ENCODE data around the gene NTF3.
A peak's percentile ranks its signal among the peaks of the same experiment; 100 is the strongest.

NTF3 gene

GRCh38 chr12:5455045-5455444, 23.1 kb downstream of the NTF3 start:
- FAIRE-seq, result no peak
- no peak for DNase-seq (ENCODE audit: insufficient read length, low spot score)
- TF ChIP-seq POLR2A (IDR thresholded peaks at IDR 0.05; ENCODE audit: low read depth, low read length) (no peak), PAX5 (IDR thresholded peaks at IDR 0.05; ENCODE audit: insufficient read depth, low read length, severe bottlenecking) (no peak), SPI1 (IDR thresholded peaks at IDR 0.05; ENCODE audit: low read depth, low read length) (no peak), POU2F2 (IDR thresholded peaks at IDR 0.05; ENCODE audit: low read depth, low read length) (no peak), TAF1 (IDR thresholded peaks at IDR 0.05; ENCODE audit: low read depth, low read length) (no peak), POLR2AphosphoS5 (IDR thresholded peaks at IDR 0.05; ENCODE audit: low read depth, low read length) (no peak)

- no peak for TF ChIP-seq SPI1 (IDR thresholded peaks at IDR 0.05; ENCODE audit: low read depth, low read length)
- no peak for TF ChIP-seq TAF1 (IDR thresholded peaks at IDR 0.05; ENCODE audit: low read depth, low read length)
- no peak for TF ChIP-seq POLR2AphosphoS5 (IDR thresholded peaks at IDR 0.05; ENCODE audit: low read depth, low read length)
- no peak for TF ChIP-seq PAX5 (IDR thresholded peaks at IDR 0.05; ENCODE audit: insufficient read depth, low read length, severe bottlenecking)
- TF ChIP-seq POLR2A (IDR thresholded peaks at IDR 0.05; ENCODE audit: low read depth, low read length), result no peak
- TF ChIP-seq POU2F2 (IDR thresholded peaks at IDR 0.05; ENCODE audit: low read depth, low read length), result no peak
- FAIRE-seq (no peak), DNase-seq (ENCODE audit: insufficient read length, low spot score) (no peak)
Observed at GRCh38 chr12:5456030-5456429, 24.1 kb downstream of the NTF3 start.

GRCh38 chr12:5456906-5457305, 25.0 kb downstream of the NTF3 start:
- DNase-seq (ENCODE audit: insufficient read length, low spot score), result no peak
- TF ChIP-seq POU2F2 (IDR thresholded peaks at IDR 0.05; ENCODE audit: low read depth, low read length) (no peak), POLR2A (IDR thresholded peaks at IDR 0.05; ENCODE audit: low read depth, low read length) (no peak), SPI1 (IDR thresholded peaks at IDR 0.05; ENCODE audit: low read depth, low read length) (peak; percentile 61), POLR2AphosphoS5 (IDR thresholded peaks at IDR 0.05; ENCODE audit: low read depth, low read length) (no peak)
- peak; percentile 23 for FAIRE-seq

GRCh38 chr12:5458229-5459050, 26.5 kb downstream of the NTF3 start:
- no peak for TF ChIP-seq POLR2A (IDR thresholded peaks at IDR 0.05; ENCODE audit: low read depth, low read length)
- TF ChIP-seq SPI1 (IDR thresholded peaks at IDR 0.05; ENCODE audit: low read depth, low read length), result no peak
- TF ChIP-seq POU2F2 (IDR thresholded peaks at IDR 0.05; ENCODE audit: low read depth, low read length), result no peak
- no peak for TF ChIP-seq POLR2AphosphoS5 (IDR thresholded peaks at IDR 0.05; ENCODE audit: low read depth, low read length)
- TF ChIP-seq TAF1 (IDR thresholded peaks at IDR 0.05; ENCODE audit: low read depth, low read length), result no peak
- no peak for TF ChIP-seq PAX5 (IDR thresholded peaks at IDR 0.05; ENCODE audit: insufficient read depth, low read length, severe bottlenecking)
- FAIRE-seq (no peak), DNase-seq (ENCODE audit: insufficient read length, low spot score) (no peak)

GRCh38 chr12:5459051-5459782, 27.3 kb downstream of the NTF3 start:
- TF ChIP-seq TAF1 (IDR thresholded peaks at IDR 0.05; ENCODE audit: low read depth, low read length), result no peak
- TF ChIP-seq PAX5 (IDR thresholded peaks at IDR 0.05; ENCODE audit: insufficient read depth, low read length, severe bottlenecking), result no peak
- no peak for TF ChIP-seq POU2F2 (IDR thresholded peaks at IDR 0.05; ENCODE audit: low read depth, low read length)
- no peak for TF ChIP-seq POLR2AphosphoS5 (IDR thresholded peaks at IDR 0.05; ENCODE audit: low read depth, low read length)
- TF ChIP-seq SPI1 (IDR thresholded peaks at IDR 0.05; ENCODE audit: low read depth, low read length), result no peak
- TF ChIP-seq POLR2A (IDR thresholded peaks at IDR 0.05; ENCODE audit: low read depth, low read length), result no peak
- no peak for FAIRE-seq
- DNase-seq (ENCODE audit: insufficient read length, low spot score), result no peak

GRCh38 chr12:5460817-5461216, 28.9 kb downstream of the NTF3 start:
- TF ChIP-seq TAF1 (IDR thresholded peaks at IDR 0.05; ENCODE audit: low read depth, low read length), result no peak
- TF ChIP-seq POU2F2 (IDR thresholded peaks at IDR 0.05; ENCODE audit: low read depth, low read length), result no peak
- FAIRE-seq (no peak), DNase-seq (ENCODE audit: insufficient read length, low spot score) (no peak)

GRCh38 chr12:5461966-5462365, 30.1 kb downstream of the NTF3 start:
- DNase-seq (ENCODE audit: insufficient read length, low spot score) (no peak), FAIRE-seq (no peak)
- TF ChIP-seq SPI1 (IDR thresholded peaks at IDR 0.05; ENCODE audit: low read depth, low read length) (no peak), TAF1 (IDR thresholded peaks at IDR 0.05; ENCODE audit: low read depth, low read length) (no peak), POLR2A (IDR thresholded peaks at IDR 0.05; ENCODE audit: low read depth, low read length) (no peak), POLR2AphosphoS5 (IDR thresholded peaks at IDR 0.05; ENCODE audit: low read depth, low read length) (no peak), PAX5 (IDR thresholded peaks at IDR 0.05; ENCODE audit: insufficient read depth, low read length, severe bottlenecking) (no peak), POU2F2 (IDR thresholded peaks at IDR 0.05; ENCODE audit: low read depth, low read length) (no peak)

GRCh38 chr12:5464096-5464495, 32.2 kb downstream of the NTF3 start:
- DNase-seq (ENCODE audit: insufficient read length, low spot score) (no peak), FAIRE-seq (no peak)
- TF ChIP-seq PAX5 (IDR thresholded peaks at IDR 0.05; ENCODE audit: insufficient read depth, low read length, severe bottlenecking) (no peak), POLR2A (IDR thresholded peaks at IDR 0.05; ENCODE audit: low read depth, low read length) (no peak), POLR2AphosphoS5 (IDR thresholded peaks at IDR 0.05; ENCODE audit: low read depth, low read length) (no peak), POU2F2 (IDR thresholded peaks at IDR 0.05; ENCODE audit: low read depth, low read length) (no peak), SPI1 (IDR thresholded peaks at IDR 0.05; ENCODE audit: low read depth, low read length) (no peak), TAF1 (IDR thresholded peaks at IDR 0.05; ENCODE audit: low read depth, low read length) (no peak)

- TF ChIP-seq POU2F2 (IDR thresholded peaks at IDR 0.05; ENCODE audit: low read depth, low read length) (no peak), POLR2A (IDR thresholded peaks at IDR 0.05; ENCODE audit: low read depth, low read length) (no peak), TAF1 (IDR thresholded peaks at IDR 0.05; ENCODE audit: low read depth, low read length) (no peak), PAX5 (IDR thresholded peaks at IDR 0.05; ENCODE audit: insufficient read depth, low read length, severe bottlenecking) (no peak), POLR2AphosphoS5 (IDR thresholded peaks at IDR 0.05; ENCODE audit: low read depth, low read length) (no peak), SPI1 (IDR thresholded peaks at IDR 0.05; ENCODE audit: low read depth, low read length) (no peak)
- FAIRE-seq (no peak), DNase-seq (ENCODE audit: insufficient read length, low spot score) (no peak)
Observed at GRCh38 chr12:5465384-5465783, 33.5 kb downstream of the NTF3 start.
